HUES64 (cell line): ENCODE measurements around the gene SLC45A1.

ENCODE experiments used
- H3K27ac ChIP-seq: 2 replicates; pipeline ENCODE4 v1.7.0; 2013; ENCODE audit warnings: low read depth, low read length, inconsistent platforms
- H3K27me3 ChIP-seq: 2 replicates; pipeline ENCODE4 v1.6.1; 2013; ENCODE audit warnings: mild to moderate bottlenecking, low read length; ENCODE audit not compliant: insufficient read depth
- H3K36me3 ChIP-seq: 2 replicates; pipeline ENCODE4 v1.6.1; 2013; ENCODE audit warnings: mild to moderate bottlenecking, low read length; ENCODE audit not compliant: insufficient read depth
- H3K4me1 ChIP-seq: 2 replicates; pipeline ENCODE4 v1.6.1; 2013; ENCODE audit warnings: mild to moderate bottlenecking, low read length, moderate library complexity; ENCODE audit not compliant: insufficient read depth
- H3K4me3 ChIP-seq: 2 replicates; pipeline ENCODE4 v1.5.1; 2013; ENCODE audit warnings: mild to moderate bottlenecking, low read length, moderate library complexity
- H3K9ac ChIP-seq: 2 replicates; pipeline ENCODE4 v1.6.1; 2013; ENCODE audit warnings: mild to moderate bottlenecking, low read depth, low read length
- H3K9me3 ChIP-seq: 2 replicates; pipeline ENCODE4 v1.6.1; 2013; ENCODE audit warnings: low read depth, low read length; ENCODE audit not compliant: insufficient read depth
- WGBS: fragments of 150-250, 120-280 bp; methylation state at CpG from one replicate; pipeline ENCODE4 v1.1.7; 2013; ENCODE audit warnings: missing lambda C conversion rate; 5-methylcytosine and 5-hydroxymethylcytosine counted together

The SLC45A1 gene

GRCh38 chr1:8328271-8328670, 10.4 kb downstream of the SLC45A1 start:
- no peaks in the 10 kb centered on the region for H3K9me3 ChIP-seq
- 93% methylated on average over 18 of the region's 18 CpGs for WGBS
- H3K27me3 ChIP-seq = no peaks in the 10 kb centered on the region

GRCh38 chr1:8329439-8329838, 11.5 kb downstream of the SLC45A1 start:
- 90% methylated on average over 12 of the region's 12 CpGs for WGBS
- Histone ChIP-seq H3K27me3 (no peaks in the 10 kb centered on the region), H3K27ac (no peak overlapping the region)

More at GRCh38 chr1:8328271-8328670, 10.4 kb downstream of the SLC45A1 start:
- no peak overlapping the region for H3K4me3 ChIP-seq
- no peak overlapping the region for H3K27ac ChIP-seq
- H3K9ac ChIP-seq = no peak overlapping the region
- H3K36me3 ChIP-seq = no peaks in the 10 kb centered on the region
- no peaks in the 10 kb centered on the region for H3K4me1 ChIP-seq

GRCh38 chr1:8329858-8330257, 11.9 kb downstream of the SLC45A1 start:
- H3K4me3 ChIP-seq = no peak overlapping the region
- no peaks in the 10 kb centered on the region for H3K27me3 ChIP-seq
- 94% methylated on average over 14 of the region's 14 CpGs for WGBS
- no peak overlapping the region for H3K9ac ChIP-seq
- H3K36me3 ChIP-seq = no peaks in the 10 kb centered on the region
- H3K4me1 ChIP-seq = no peaks in the 10 kb centered on the region
- no peak overlapping the region for H3K27ac ChIP-seq
- H3K9me3 ChIP-seq = no peaks in the 10 kb centered on the region

More at GRCh38 chr1:8329439-8329838, 11.5 kb downstream of the SLC45A1 start:
- Histone ChIP-seq H3K4me3 (no peak overlapping the region), H3K36me3 (no peaks in the 10 kb centered on the region), H3K4me1 (no peaks in the 10 kb centered on the region), H3K9me3 (no peaks in the 10 kb centered on the region), H3K9ac (no peak overlapping the region)

GRCh38 chr1:8330271-8331125, 12.6 kb downstream of the SLC45A1 start:
- H3K36me3 ChIP-seq = no peaks in the 10 kb centered on the region
- no peak overlapping the region for H3K27ac ChIP-seq
- WGBS = 93% methylated on average over 47 of the region's 47 CpGs
- H3K9ac ChIP-seq = no peak overlapping the region
- no peak overlapping the region for H3K4me3 ChIP-seq
- no peaks in the 10 kb centered on the region for H3K27me3 ChIP-seq
- no peaks in the 10 kb centered on the region for H3K4me1 ChIP-seq
- H3K9me3 ChIP-seq = no peaks in the 10 kb centered on the region

- Histone ChIP-seq H3K9me3 (no peaks in the 10 kb centered on the region), H3K4me3 (no peak overlapping the region), H3K27ac (no peak overlapping the region), H3K4me1 (no peaks in the 10 kb centered on the region), H3K27me3 (no peaks in the 10 kb centered on the region), H3K36me3 (no peaks in the 10 kb centered on the region), H3K9ac (no peak overlapping the region)
- WGBS = 96% methylated on average over 16 of the region's 16 CpGs
Measured at GRCh38 chr1:8332806-8333205, 14.9 kb downstream of the SLC45A1 start.

- Histone ChIP-seq H3K4me1 (no peaks in the 10 kb centered on the region), H3K4me3 (no peak overlapping the region), H3K27me3 (no peaks in the 10 kb centered on the region), H3K36me3 (no peaks in the 10 kb centered on the region), H3K9ac (no peak overlapping the region), H3K9me3 (no peaks in the 10 kb centered on the region), H3K27ac (no peak overlapping the region)
- 90% methylated on average over 16 of the region's 16 CpGs for WGBS
Measured at GRCh38 chr1:8333246-8333987, 15.5 kb downstream of the SLC45A1 start.

- no peak overlapping the region for H3K4me3 ChIP-seq
- H3K9me3 ChIP-seq = no peaks in the 10 kb centered on the region
- H3K27ac ChIP-seq = no peak overlapping the region
- 93% methylated on average over 24 of the region's 24 CpGs for whole genome bisulfite sequencing
- no peak overlapping the region for H3K9ac ChIP-seq
- H3K36me3 ChIP-seq = no peaks in the 10 kb centered on the region
- no peaks in the 10 kb centered on the region for H3K4me1 ChIP-seq
- H3K27me3 ChIP-seq = no peaks in the 10 kb centered on the region
Measured at GRCh38 chr1:8334106-8334851, 16.4 kb downstream of the SLC45A1 start.

GRCh38 chr1:8335246-8335645, 17.3 kb downstream of the SLC45A1 start:
- no peaks in the 10 kb centered on the region for H3K27me3 ChIP-seq
- WGBS = 95% methylated on average over 27 of the region's 27 CpGs

GRCh38 chr1:8337776-8338525, 20.0 kb downstream of the SLC45A1 start:
- no peaks in the 10 kb centered on the region for H3K36me3 ChIP-seq
- no peaks in the 10 kb centered on the region for H3K4me1 ChIP-seq
- H3K27ac ChIP-seq = no peak overlapping the region
- H3K4me3 ChIP-seq = no peak overlapping the region
- no peaks in the 10 kb centered on the region for H3K9me3 ChIP-seq
- 95% methylated on average over 25 of the region's 25 CpGs for WGBS
- H3K27me3 ChIP-seq = no peaks in the 10 kb centered on the region
- H3K9ac ChIP-seq = no peak overlapping the region

More at GRCh38 chr1:8335246-8335645, 17.3 kb downstream of the SLC45A1 start:
- Histone ChIP-seq H3K4me1 (no peaks in the 10 kb centered on the region), H3K9me3 (no peaks in the 10 kb centered on the region), H3K27ac (no peak overlapping the region), H3K36me3 (no peaks in the 10 kb centered on the region), H3K9ac (no peak overlapping the region), H3K4me3 (no peak overlapping the region)

- Histone ChIP-seq H3K36me3 (no peaks in the 10 kb centered on the region), H3K9me3 (no peaks in the 10 kb centered on the region), H3K27me3 (no peaks in the 10 kb centered on the region), H3K4me3 (no peak overlapping the region), H3K9ac (no peak overlapping the region), H3K4me1 (no peaks in the 10 kb centered on the region), H3K27ac (no peak overlapping the region)
- 93% methylated on average over 26 of the region's 26 CpGs for WGBS
Measured at GRCh38 chr1:8338526-8339202, 20.8 kb downstream of the SLC45A1 start.
